ENCODE results near the gene DHFR.
"Not testable (repeated sequence)": the region's sequence is repeated elsewhere in the genome, so short reads cannot be mapped to it uniquely, and the experiment has no call there.

DHFR gene

GRCh38 chr5:80592761-80593160 is 62.0 kb downstream of the DHFR start:
- no peak for DNase-seq

GRCh38 chr5:80592105-80592504 is 62.7 kb downstream of the DHFR start:
- DNase-seq: no peak

- no peak for DNase-seq
Observed at GRCh38 chr5:80591352-80591751, 63.4 kb downstream of the DHFR start.

- DNase-seq: no peak
Observed at GRCh38 chr5:80590766-80591165, 64.0 kb downstream of the DHFR start.

GRCh38 chr5:80588858-80589540 is 65.8 kb downstream of the DHFR start:
- no peak for DNase-seq

- DNase-seq: no peak
Observed at GRCh38 chr5:80584770-80585169, 70.0 kb downstream of the DHFR start.

GRCh38 chr5:80580291-80580690 is 74.5 kb downstream of the DHFR start:
- DNase-seq: not testable (repeated sequence)

- DNase-seq: no peak
Observed at GRCh38 chr5:80579050-80579449, 75.7 kb downstream of the DHFR start.

GRCh38 chr5:80577707-80578106 is 77.1 kb downstream of the DHFR start:
- DNase-seq: no peak

- no peak for DNase-seq
Observed at GRCh38 chr5:80576383-80576782, 78.4 kb downstream of the DHFR start.
